Trophoblast cell (in vitro differentiated cells and primary cell): ENCODE results near the gene ARHGAP5.

Experiments
- DNase-seq, 2 donors: peaks; one replicate each; pipeline ENCODE4 v3.0.0-alpha.2; 2016
- H2AFZ ChIP-seq: 2 replicates; pipeline ENCODE4 v1.6.1; 2013; ENCODE audit warnings: low read length, moderate library complexity, mild to moderate bottlenecking; ENCODE audit not compliant: insufficient read depth, poor library complexity
- H2AK5ac ChIP-seq: 2 replicates; pipeline ENCODE4 v1.6.1; 2013; ENCODE audit warnings: mild to moderate bottlenecking, low read length
- H2BK120ac ChIP-seq: 2 replicates; pipeline ENCODE4 v1.6.1; 2013; ENCODE audit warnings: low read length, mild to moderate bottlenecking, moderate library complexity; ENCODE audit not compliant: insufficient read depth, poor library complexity
- H2BK12ac ChIP-seq: 2 replicates; pipeline ENCODE4 v1.6.1; 2013; ENCODE audit warnings: mild to moderate bottlenecking, low read length, moderate library complexity
- H2BK5ac ChIP-seq: 2 replicates; pipeline ENCODE4 v1.6.1; 2013; ENCODE audit warnings: low read length, low read depth, moderate library complexity, mild to moderate bottlenecking; ENCODE audit not compliant: poor library complexity
- H3K14ac ChIP-seq: 2 replicates; pipeline ENCODE4 v1.6.1; 2013; ENCODE audit warnings: mild to moderate bottlenecking, low read length
- H3K18ac ChIP-seq: 2 replicates; pipeline ENCODE4 v1.6.1; 2013; ENCODE audit warnings: mild to moderate bottlenecking, low read length
- H3K23ac ChIP-seq: 2 replicates; pipeline ENCODE4 v1.6.1; 2013; ENCODE audit warnings: low read length
- H3K27ac ChIP-seq: 2 replicates; pipeline ENCODE4 v1.5.1; 2013; ENCODE audit warnings: low read depth, mild to moderate bottlenecking, inconsistent platforms, low read length, moderate library complexity
- H3K27me3 ChIP-seq: 2 replicates; pipeline ENCODE4 v1.6.1; 2013; ENCODE audit warnings: inconsistent platforms, mild to moderate bottlenecking, low read length, moderate library complexity; ENCODE audit not compliant: insufficient read depth
- H3K36me3 ChIP-seq, 2 experiments: 1 replicate in 1 of 2; 2 replicates in 1 of 2; pipeline ENCODE4 v1.6.1; 2013; ENCODE audit warnings: low read length in 2 of 2, mild to moderate bottlenecking in 2 of 2, moderate library complexity in 1 of 2; ENCODE audit not compliant: insufficient read depth in 2 of 2, control insufficient read depth in 1 of 2
- H3K4ac ChIP-seq: 2 replicates; pipeline ENCODE4 v1.6.1; 2013; ENCODE audit warnings: low read depth, mild to moderate bottlenecking, low read length, moderate library complexity
- H3K4me1 ChIP-seq, 2 experiments: 1 replicate in 1 of 2; 2 replicates in 1 of 2; pipeline ENCODE4 v1.6.1; 2013; ENCODE audit warnings: low read length in 2 of 2, mild to moderate bottlenecking in 2 of 2, moderate library complexity in 1 of 2; ENCODE audit not compliant: insufficient read depth in 2 of 2, control insufficient read depth in 1 of 2
- H3K4me2 ChIP-seq: 2 replicates; pipeline ENCODE4 v1.6.1; 2013; ENCODE audit warnings: inconsistent platforms, mild to moderate bottlenecking, low read length, moderate library complexity
- H3K4me3 ChIP-seq: 2 replicates; pipeline ENCODE4 v1.5.1; 2013; ENCODE audit warnings: mild to moderate bottlenecking, low read depth, low read length, inconsistent platforms
- H3K79me1 ChIP-seq: one replicate; pipeline ENCODE4 v1.6.1; 2013; ENCODE audit warnings: low read length
- H3K79me2 ChIP-seq: 2 replicates; pipeline ENCODE4 v1.6.1; 2013; ENCODE audit warnings: low read length, mild to moderate bottlenecking; ENCODE audit not compliant: control insufficient read depth, insufficient read depth, poor library complexity
- H3K9ac ChIP-seq: 2 replicates; pipeline ENCODE4 v1.6.1; 2013; ENCODE audit warnings: mild to moderate bottlenecking, low read length
- H3K9me3 ChIP-seq: 2 replicates; pipeline ENCODE4 v1.6.1; 2013; ENCODE audit warnings: low read depth, mild to moderate bottlenecking, control low read depth, inconsistent platforms, low read length; ENCODE audit not compliant: insufficient read depth
- H4K12ac ChIP-seq: 2 replicates; pipeline ENCODE4 v1.6.1; 2013; ENCODE audit warnings: low read depth, mild to moderate bottlenecking, low read length, moderate library complexity
- H4K8ac ChIP-seq: 2 replicates; pipeline ENCODE4 v1.6.1; 2013; ENCODE audit warnings: low read depth, mild to moderate bottlenecking, low read length, moderate library complexity
- H4K91ac ChIP-seq: one replicate; pipeline ENCODE4 v1.6.1; 2013; ENCODE audit warnings: low read depth, mild to moderate bottlenecking, low read length, moderate library complexity
- WGBS: extraction: QIAGEN DNeasy Blood & Tissue Kit; methylation state at CpG from one replicate; pipeline ENCODE4 v1.1.7; 2013; ENCODE audit warnings: missing lambda C conversion rate; ENCODE audit not compliant: insufficient read length, insufficient coverage; ENCODE audit errors: extremely low coverage; 5-methylcytosine and 5-hydroxymethylcytosine counted together

ARHGAP5 gene

GRCh38 chr14:32090686-32091085, 13.6 kb downstream of the ARHGAP5 start:
- no peak overlapping the region for H3K14ac ChIP-seq
- H3K23ac ChIP-seq: no peak overlapping the region
- H3K36me3 ChIP-seq: peaks cover 3 to 8% of the 10 kb centered on the region in 2 experiments
- H3K4ac ChIP-seq: no peak overlapping the region
- no peak for DNase-seq
- no peak overlapping the region for H3K9ac ChIP-seq
- no peak overlapping the region for H4K8ac ChIP-seq
- no peak overlapping the region for H3K4me3 ChIP-seq
- H2BK120ac ChIP-seq: no peak overlapping the region
- no peak overlapping the region for H3K18ac ChIP-seq
- no peak overlapping the region for H2AFZ ChIP-seq
- H3K9me3 ChIP-seq: no peaks in the 10 kb centered on the region
- H2BK12ac ChIP-seq: no peak overlapping the region
- H4K91ac ChIP-seq: no peak overlapping the region
- WGBS: no CpG with 5 or more reads among the region's 6 CpGs
- H2AK5ac ChIP-seq: no peak overlapping the region
- no peaks in the 10 kb centered on the region for H3K27me3 ChIP-seq
- H4K12ac ChIP-seq: no peak overlapping the region
- H3K79me2 ChIP-seq: no peaks in the 10 kb centered on the region
- no peak overlapping the region for H2BK5ac ChIP-seq
- no peaks in the 10 kb centered on the region for H3K4me1 ChIP-seq
- H3K27ac ChIP-seq: no peak overlapping the region
- H3K79me1 ChIP-seq: no peaks in the 10 kb centered on the region
- H3K4me2 ChIP-seq: no peak overlapping the region

GRCh38 chr14:32099473-32099872, 22.4 kb downstream of the ARHGAP5 start:
- Histone ChIP-seq H2AK5ac (no peak overlapping the region), H3K79me1 (no peaks in the 10 kb centered on the region), H2BK5ac (no peak overlapping the region), H3K4ac (no peak overlapping the region), H2BK120ac (no peak overlapping the region), H3K4me3 (no peak overlapping the region), H4K91ac (no peak overlapping the region), H3K18ac (no peak overlapping the region), H3K9me3 (no peaks in the 10 kb centered on the region), H3K14ac (no peak overlapping the region), H3K4me1 (no peaks in the 10 kb centered on the region), H2AFZ (no peak overlapping the region), H3K9ac (no peak overlapping the region), H3K27ac (no peak overlapping the region), H3K79me2 (peaks cover 3% of the 10 kb centered on the region), H3K23ac (no peak overlapping the region), H4K8ac (no peak overlapping the region), H4K12ac (no peak overlapping the region), H2BK12ac (no peak overlapping the region), H3K4me2 (no peak overlapping the region), H3K36me3 (peaks cover 3 to 6% of the 10 kb centered on the region in 2 experiments), H3K27me3 (no peaks in the 10 kb centered on the region)
- no CpG with 5 or more reads among the region's 2 CpGs for WGBS
- no peak for DNase-seq

GRCh38 chr14:32100175-32100574, 23.1 kb downstream of the ARHGAP5 start:
- H3K4ac ChIP-seq: no peak overlapping the region
- H3K9me3 ChIP-seq: no peaks in the 10 kb centered on the region
- H4K12ac ChIP-seq: no peak overlapping the region
- H2BK5ac ChIP-seq: no peak overlapping the region
- H3K4me1 ChIP-seq: no peaks in the 10 kb centered on the region
- no peak overlapping the region for H4K8ac ChIP-seq
- no peak overlapping the region for H4K91ac ChIP-seq
- no peaks in the 10 kb centered on the region for H3K27me3 ChIP-seq
- H3K4me2 ChIP-seq: no peak overlapping the region
- H3K79me2 ChIP-seq: peaks cover 3% of the 10 kb centered on the region
- no peak overlapping the region for H2BK12ac ChIP-seq
- no peak overlapping the region for H2AFZ ChIP-seq
- no peaks in the 10 kb centered on the region for H3K79me1 ChIP-seq
- DNase-seq: no peak
- no peak overlapping the region for H3K23ac ChIP-seq
- no CpG with 5 or more reads among the region's 5 CpGs for WGBS
- no peak overlapping the region for H3K9ac ChIP-seq
- peaks cover 3 to 6% of the 10 kb centered on the region in 2 experiments for H3K36me3 ChIP-seq
- no peak overlapping the region for H3K4me3 ChIP-seq
- H3K27ac ChIP-seq: no peak overlapping the region
- no peak overlapping the region for H2AK5ac ChIP-seq
- no peak overlapping the region for H2BK120ac ChIP-seq
- no peak overlapping the region for H3K18ac ChIP-seq
- H3K14ac ChIP-seq: no peak overlapping the region

GRCh38 chr14:32102152-32102787, 25.2 kb downstream of the ARHGAP5 start:
- H3K79me2 ChIP-seq: peaks cover 3% of the 10 kb centered on the region
- H3K18ac ChIP-seq: no peak overlapping the region
- H4K8ac ChIP-seq: no peak overlapping the region
- no peak overlapping the region for H4K12ac ChIP-seq
- no peak overlapping the region for H3K27ac ChIP-seq
- no peaks in the 10 kb centered on the region for H3K4me1 ChIP-seq
- no peak overlapping the region for H2BK120ac ChIP-seq
- H3K9ac ChIP-seq: no peak overlapping the region
- H3K36me3 ChIP-seq: peaks cover 3% of the 10 kb centered on the region in 2 experiments
- peak overlapping the region; percentile 40 for H3K4ac ChIP-seq
- H2BK12ac ChIP-seq: no peak overlapping the region
- DNase-seq: no peak
- no peak overlapping the region for H2BK5ac ChIP-seq
- no peak overlapping the region for H3K4me3 ChIP-seq
- H2AK5ac ChIP-seq: no peak overlapping the region
- H3K23ac ChIP-seq: no peak overlapping the region
- H3K4me2 ChIP-seq: no peak overlapping the region
- no peaks in the 10 kb centered on the region for H3K79me1 ChIP-seq
- H2AFZ ChIP-seq: no peak overlapping the region
- no peak overlapping the region for H3K14ac ChIP-seq
- no peaks in the 10 kb centered on the region for H3K27me3 ChIP-seq
- no peaks in the 10 kb centered on the region for H3K9me3 ChIP-seq
- WGBS: no CpG with 5 or more reads among the region's 3 CpGs
- H4K91ac ChIP-seq: no peak overlapping the region
